OCI-LY1 (cell line): ENCODE results near the gene MYOF.

Experiments
- CTCF ChIP-seq: fragments of 200-600 bp; sonication (generic), shearing (Covaris generic); IDR thresholded peaks from 2 replicates; pipeline ENCODE4 v1.5.1; 2017; ENCODE audit warnings: mild to moderate bottlenecking, antibody characterized with exemption, low read length, moderate library complexity, mixed read lengths
- EZH2 ChIP-seq: fragments of 200-600 bp; sonication (generic), shearing (Covaris generic); IDR thresholded peaks from 2 replicates; pipeline ENCODE4 v1.8.0; 2017; ENCODE audit warnings: borderline replicate concordance, mixed run types, mild to moderate bottlenecking, antibody characterized with exemption, low read length, moderate library complexity, mixed read lengths

GRCh38 chr10:93461109-93461806, 20.9 kb downstream of the MYOF start:
- no peak for TF ChIP-seq EZH2
- no peak for TF ChIP-seq CTCF
